DND-41 (cell line): ENCODE data around the gene GLE1.

Experiments used
- ATAC-seq: fragments of 200-7000 bp; cut with Tn5 transposase; 3 replicates; pipeline ENCODE4 v1.9.1; 2021; ENCODE audit warnings: low read depth; ENCODE audit not compliant: insufficient read depth
- DNase-seq: peaks from one replicate; pipeline ENCODE4 v3.0.0-alpha.2; 2020
- H2AFZ ChIP-seq: 2 replicates; pipeline ENCODE4 v1.6.0; 2012; ENCODE audit warnings: low read depth, low read length
- H3K27ac ChIP-seq: 2 replicates; pipeline ENCODE4 v1.5.1; 2012; ENCODE audit warnings: low read length, inconsistent platforms
- H3K27me3 ChIP-seq: fragments of 200-600 bp; sonication (generic); 2 replicates; pipeline ENCODE4 v1.6.0; 2012; ENCODE audit warnings: low read length, mild to moderate bottlenecking, inconsistent platforms; ENCODE audit not compliant: insufficient read depth, poor library complexity
- H3K36me3 ChIP-seq: 2 replicates; pipeline ENCODE4 v1.5.1; 2012; ENCODE audit warnings: low read length, inconsistent platforms; ENCODE audit not compliant: insufficient read depth
- H3K4me1 ChIP-seq: 2 replicates; pipeline ENCODE4 v1.5.1; 2012; ENCODE audit warnings: mild to moderate bottlenecking, low read length; ENCODE audit not compliant: insufficient read depth
- H3K4me2 ChIP-seq: 2 replicates; pipeline ENCODE4 v1.6.0; 2012; ENCODE audit warnings: mild to moderate bottlenecking, moderate library complexity, low read length, inconsistent platforms; ENCODE audit not compliant: insufficient read depth
- H3K4me3 ChIP-seq, 2 experiments: fragments of 200-600 bp in 1 of 2; shearing (Covaris generic) in 1 of 2; 2 replicates each; pipeline ENCODE4 v1.5.1; 2012 to 2016; ENCODE audit warnings: inconsistent platforms in 2 of 2, low read length in 2 of 2, mild to moderate bottlenecking in 2 of 2, low read depth in 1 of 2, moderate library complexity in 1 of 2
- H3K79me2 ChIP-seq: 2 replicates; pipeline ENCODE4 v1.6.0; 2012; ENCODE audit warnings: low read length, inconsistent platforms; ENCODE audit not compliant: insufficient read depth
- H3K9ac ChIP-seq: 2 replicates; pipeline ENCODE4 v1.6.0; 2012; ENCODE audit warnings: low read depth, mild to moderate bottlenecking, inconsistent platforms, low read length, moderate library complexity
- H3K9me3 ChIP-seq: 2 replicates; pipeline ENCODE4 v1.5.1; 2012; ENCODE audit warnings: low read length, moderate library complexity, mild to moderate bottlenecking, inconsistent platforms; ENCODE audit not compliant: insufficient read depth, severe bottlenecking
- H4K20me1 ChIP-seq: 2 replicates; pipeline ENCODE4 v1.6.0; 2012; ENCODE audit warnings: low read length; ENCODE audit not compliant: insufficient read depth
- CTCF ChIP-seq: IDR thresholded peaks from 2 replicates; pipeline ENCODE4 v1.5.1; 2012; ENCODE audit warnings: borderline replicate concordance, low read length, moderate library complexity, mild to moderate bottlenecking; ENCODE audit not compliant: poor library complexity, severe bottlenecking; ENCODE audit errors: extremely low read depth
- EZH2 ChIP-seq: IDR thresholded peaks from 3 replicates; pipeline ENCODE4 v1.6.1; 2012; ENCODE audit warnings: borderline replicate concordance, low read depth, mild to moderate bottlenecking, moderate library complexity, low read length, inconsistent platforms; ENCODE audit not compliant: severe bottlenecking

The GLE1 gene

GRCh38 chr9:128523199-128523925 lies 18.8 kb downstream of the GLE1 start:
- Histone ChIP-seq H3K9me3 (no peaks in the 10 kb centered on the region), H3K9ac (no peak overlapping the region), H4K20me1 (no peaks in the 10 kb centered on the region), H3K4me2 (no peak overlapping the region), H3K27me3 (no peaks in the 10 kb centered on the region), H2AFZ (no peak overlapping the region), H3K36me3 (peaks cover 66% of the 10 kb centered on the region), H3K27ac (no peak overlapping the region), H3K4me1 (no peaks in the 10 kb centered on the region), H3K79me2 (0 out of 2 replicates have a peak, but pooled peaks cover 3% of the 10 kb centered on the region), H3K4me3 (no peak overlapping the region)
- peak; percentile 54 for DNase-seq
- peak; percentile 75 for ATAC-seq
- no peak for TF ChIP-seq EZH2
- TF ChIP-seq CTCF = no peak

DNA sequence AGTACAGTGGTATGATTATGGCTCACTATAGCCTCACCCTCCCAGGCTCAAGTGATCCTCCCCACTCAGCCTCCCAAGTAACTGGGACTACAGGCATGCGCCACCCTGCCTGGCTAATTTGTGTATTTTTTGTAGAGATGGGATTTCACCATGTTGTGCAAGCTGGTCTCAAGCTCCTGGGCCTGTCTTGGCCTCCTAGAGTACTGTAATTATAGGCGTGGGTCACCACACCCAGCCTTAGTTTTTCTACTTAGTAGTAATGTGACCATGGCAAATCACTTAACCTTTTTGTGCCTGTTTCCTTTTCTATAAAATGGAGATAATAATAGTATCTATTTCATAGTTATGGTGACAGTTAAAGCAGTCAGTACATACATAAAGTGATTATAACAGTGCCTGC lies 22.2 kb downstream of the GLE1 start:
- Histone ChIP-seq H4K20me1 (no peaks in the 10 kb centered on the region), H3K4me3 (no peak overlapping the region), H3K36me3 (peaks cover 73% of the 10 kb centered on the region), H3K4me2 (no peak overlapping the region), H3K9ac (no peak overlapping the region), H3K9me3 (no peaks in the 10 kb centered on the region), H3K79me2 (no peaks in the 10 kb centered on the region), H3K27me3 (no peaks in the 10 kb centered on the region), H3K27ac (no peak overlapping the region), H3K4me1 (no peaks in the 10 kb centered on the region), H2AFZ (no peak overlapping the region)
- DNase-seq (no peak), ATAC-seq (no peak)
- TF ChIP-seq EZH2 = no peak
- no peak for TF ChIP-seq CTCF

DNA sequence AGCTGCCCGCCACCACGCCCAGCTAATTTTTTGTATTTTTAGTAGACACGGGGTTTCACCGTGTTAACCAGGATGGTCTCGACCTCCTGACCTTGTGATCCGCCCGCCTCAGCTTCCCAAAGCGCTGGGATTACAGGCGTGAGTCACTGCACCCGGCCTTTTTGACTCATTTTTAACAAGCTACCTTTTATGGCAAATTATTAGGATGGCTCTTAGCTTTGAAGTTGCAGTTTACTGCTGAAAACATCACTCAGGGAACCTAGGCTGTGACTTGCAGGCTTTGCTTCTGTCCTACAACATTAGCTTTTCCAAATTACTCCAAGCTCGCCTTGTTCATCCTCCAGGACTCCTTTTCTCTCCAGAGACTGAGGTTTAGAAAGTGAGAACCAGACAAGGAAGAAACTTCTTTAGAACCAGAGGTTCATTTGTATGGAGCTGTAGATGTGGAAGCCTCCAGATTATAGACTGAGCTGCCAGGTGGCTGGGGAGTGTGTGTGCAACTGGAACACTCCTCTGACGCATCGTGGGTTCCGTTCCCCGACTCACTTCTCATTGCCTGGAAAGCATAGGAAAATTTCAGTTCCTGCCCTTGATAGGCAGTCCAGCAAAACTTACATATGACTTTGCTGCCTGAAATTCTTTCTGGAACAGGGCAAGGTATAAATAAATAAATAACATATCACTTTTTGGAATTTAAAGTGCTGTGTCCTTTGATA lies 24.1 kb downstream of the GLE1 start:
- Histone ChIP-seq H3K9ac (no peak overlapping the region), H3K9me3 (no peaks in the 10 kb centered on the region), H2AFZ (no peak overlapping the region), H3K4me3 (no peak overlapping the region), H3K4me2 (no peak overlapping the region), H3K79me2 (no peaks in the 10 kb centered on the region), H3K27me3 (no peaks in the 10 kb centered on the region), H3K36me3 (peaks cover 70% of the 10 kb centered on the region), H4K20me1 (no peaks in the 10 kb centered on the region), H3K4me1 (no peaks in the 10 kb centered on the region), H3K27ac (no peak overlapping the region)
- TF ChIP-seq CTCF = no peak
- no peak for TF ChIP-seq EZH2
- no peak for ATAC-seq
- no peak for DNase-seq
